ENCODE measurements around the gene TRIM29.

The TRIM29 gene

GRCh38 chr11:120102864-120103122, 35.1 kb downstream of the TRIM29 start:
- ATAC-seq = no peak
- TF ChIP-seq ZFP30 (CRISPR knock-in tag; IDR thresholded peaks at IDR 0.05) (no peak), OSR1 (CRISPR knock-in tag; IDR thresholded peaks at IDR 0.05) (no peak), PPARA (CRISPR knock-in tag; IDR thresholded peaks at IDR 0.05; ENCODE audit: borderline replicate concordance) (no peak), BACH2 (CRISPR knock-in tag; IDR thresholded peaks at IDR 0.05; ENCODE audit: borderline replicate concordance) (no peak)

DNA sequence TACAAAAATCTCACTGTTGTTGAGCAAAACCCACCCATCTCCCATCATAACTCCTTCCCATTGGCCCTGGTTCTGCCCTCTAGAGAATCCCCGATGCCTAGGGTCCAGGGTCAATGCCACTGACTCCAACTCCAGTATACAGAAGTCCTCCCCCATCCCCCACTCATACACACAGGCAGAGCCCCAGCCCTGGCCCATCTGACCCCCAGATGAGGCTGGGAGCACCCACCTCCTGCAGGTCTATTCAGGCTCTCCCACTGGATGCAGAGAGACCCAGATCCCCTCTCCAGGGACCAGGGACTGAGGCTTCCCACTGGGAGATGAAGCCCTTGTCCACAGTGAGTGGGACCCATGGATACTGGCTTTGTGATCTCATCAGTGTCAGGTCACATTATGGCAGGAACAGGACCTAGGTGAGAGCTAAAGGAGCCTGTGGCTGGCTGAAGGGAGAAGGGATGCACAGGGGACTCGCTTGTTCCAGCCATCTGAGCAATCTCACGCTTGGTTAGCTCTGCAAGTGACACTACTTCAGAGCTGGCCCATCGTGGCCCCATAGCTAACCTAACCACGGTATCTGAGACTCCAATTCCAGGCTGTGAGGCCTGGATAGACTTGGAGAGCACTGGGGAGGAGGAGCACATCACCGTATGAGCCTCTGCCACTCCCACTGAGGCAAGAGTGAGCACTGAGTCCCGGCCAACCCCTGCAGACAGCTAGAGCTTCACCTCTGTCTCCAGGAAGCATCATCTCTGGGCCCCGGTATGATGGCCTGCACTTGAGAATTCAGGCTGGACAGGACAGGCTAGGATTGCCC, 35.7 kb downstream of the TRIM29 start:
- ATAC-seq = no peak
- no peak for TF ChIP-seq ZNF565 (CRISPR knock-in tag; conservative IDR thresholded peaks at IDR 0.05; ENCODE audit: low read depth)
- TF ChIP-seq ZNF70 (CRISPR knock-in tag; IDR thresholded peaks at IDR 0.05) = no peak
- TF ChIP-seq ZFP30 (CRISPR knock-in tag; IDR thresholded peaks at IDR 0.05) = no peak
- no peak for TF ChIP-seq TCF4 (CRISPR knock-in tag; IDR thresholded peaks at IDR 0.05; ENCODE audit: borderline replicate concordance)
- no peak for TF ChIP-seq ZC3H10 (CRISPR knock-in tag; IDR thresholded peaks at IDR 0.05)
- no peak for TF ChIP-seq RARB (CRISPR knock-in tag; IDR thresholded peaks at IDR 0.05)
- TF ChIP-seq OSR1 (CRISPR knock-in tag; IDR thresholded peaks at IDR 0.05) = no peak
- no peak for TF ChIP-seq CREB5 (CRISPR knock-in tag; IDR thresholded peaks at IDR 0.05; ENCODE audit: low read depth)
- TF ChIP-seq GLIS3 (CRISPR knock-in tag; IDR thresholded peaks at IDR 0.05) = no peak
- TF ChIP-seq PATZ1 (CRISPR knock-in tag; IDR thresholded peaks at IDR 0.05; ENCODE audit: borderline replicate concordance) = no peak
- no peak for TF ChIP-seq ESRRG (CRISPR knock-in tag; IDR thresholded peaks at IDR 0.05)
- TF ChIP-seq, protein P1, sequence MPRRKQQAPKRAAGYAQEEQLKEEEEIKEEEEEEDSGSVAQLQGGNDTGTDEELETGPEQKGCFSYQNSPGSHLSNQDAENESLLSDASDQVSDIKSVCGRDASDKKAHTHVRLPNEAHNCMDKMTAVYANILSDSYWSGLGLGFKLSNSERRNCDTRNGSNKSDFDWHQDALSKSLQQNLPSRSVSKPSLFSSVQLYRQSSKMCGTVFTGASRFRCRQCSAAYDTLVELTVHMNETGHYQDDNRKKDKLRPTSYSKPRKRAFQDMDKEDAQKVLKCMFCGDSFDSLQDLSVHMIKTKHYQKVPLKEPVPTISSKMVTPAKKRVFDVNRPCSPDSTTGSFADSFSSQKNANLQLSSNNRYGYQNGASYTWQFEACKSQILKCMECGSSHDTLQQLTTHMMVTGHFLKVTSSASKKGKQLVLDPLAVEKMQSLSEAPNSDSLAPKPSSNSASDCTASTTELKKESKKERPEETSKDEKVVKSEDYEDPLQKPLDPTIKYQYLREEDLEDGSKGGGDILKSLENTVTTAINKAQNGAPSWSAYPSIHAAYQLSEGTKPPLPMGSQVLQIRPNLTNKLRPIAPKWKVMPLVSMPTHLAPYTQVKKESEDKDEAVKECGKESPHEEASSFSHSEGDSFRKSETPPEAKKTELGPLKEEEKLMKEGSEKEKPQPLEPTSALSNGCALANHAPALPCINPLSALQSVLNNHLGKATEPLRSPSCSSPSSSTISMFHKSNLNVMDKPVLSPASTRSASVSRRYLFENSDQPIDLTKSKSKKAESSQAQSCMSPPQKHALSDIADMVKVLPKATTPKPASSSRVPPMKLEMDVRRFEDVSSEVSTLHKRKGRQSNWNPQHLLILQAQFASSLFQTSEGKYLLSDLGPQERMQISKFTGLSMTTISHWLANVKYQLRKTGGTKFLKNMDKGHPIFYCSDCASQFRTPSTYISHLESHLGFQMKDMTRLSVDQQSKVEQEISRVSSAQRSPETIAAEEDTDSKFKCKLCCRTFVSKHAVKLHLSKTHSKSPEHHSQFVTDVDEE (CRISPR knock-in tag; IDR thresholded peaks at IDR 0.05) = no peak
- TF ChIP-seq, protein P2, sequence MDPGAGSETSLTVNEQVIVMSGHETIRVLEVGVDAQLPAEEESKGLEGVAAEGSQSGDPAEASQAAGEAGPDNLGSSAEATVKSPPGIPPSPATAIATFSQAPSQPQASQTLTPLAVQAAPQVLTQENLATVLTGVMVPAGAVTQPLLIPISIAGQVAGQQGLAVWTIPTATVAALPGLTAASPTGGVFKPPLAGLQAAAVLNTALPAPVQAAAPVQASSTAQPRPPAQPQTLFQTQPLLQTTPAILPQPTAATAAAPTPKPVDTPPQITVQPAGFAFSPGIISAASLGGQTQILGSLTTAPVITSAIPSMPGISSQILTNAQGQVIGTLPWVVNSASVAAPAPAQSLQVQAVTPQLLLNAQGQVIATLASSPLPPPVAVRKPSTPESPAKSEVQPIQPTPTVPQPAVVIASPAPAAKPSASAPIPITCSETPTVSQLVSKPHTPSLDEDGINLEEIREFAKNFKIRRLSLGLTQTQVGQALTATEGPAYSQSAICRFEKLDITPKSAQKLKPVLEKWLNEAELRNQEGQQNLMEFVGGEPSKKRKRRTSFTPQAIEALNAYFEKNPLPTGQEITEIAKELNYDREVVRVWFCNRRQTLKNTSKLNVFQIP (CRISPR knock-in tag; IDR thresholded peaks at IDR 0.05; ENCODE audit: borderline replicate concordance, low read depth) = no peak
- no peak for TF ChIP-seq BACH2 (CRISPR knock-in tag; IDR thresholded peaks at IDR 0.05; ENCODE audit: borderline replicate concordance)
- no peak for TF ChIP-seq ZNF8 (CRISPR knock-in tag; IDR thresholded peaks at IDR 0.05)
- TF ChIP-seq CSRNP3 (CRISPR knock-in tag; IDR thresholded peaks at IDR 0.05) = no peak
- no peak for TF ChIP-seq ZFP3 (CRISPR knock-in tag; IDR thresholded peaks at IDR 0.05)
- TF ChIP-seq SNAI2 (CRISPR knock-in tag; IDR thresholded peaks at IDR 0.05) = no peak
- no peak for TF ChIP-seq TOX (CRISPR knock-in tag; IDR thresholded peaks at IDR 0.05; ENCODE audit: borderline replicate concordance)
- TF ChIP-seq PPARA (CRISPR knock-in tag; IDR thresholded peaks at IDR 0.05; ENCODE audit: borderline replicate concordance) = no peak

GRCh38 chr11:120098503-120099020, 39.4 kb downstream of the TRIM29 start:
- no peak for TF ChIP-seq ZNF70 (CRISPR knock-in tag; IDR thresholded peaks at IDR 0.05)
- no peak for TF ChIP-seq ZFP3 (CRISPR knock-in tag; IDR thresholded peaks at IDR 0.05)
- TF ChIP-seq ZFP30 (CRISPR knock-in tag; IDR thresholded peaks at IDR 0.05) = no peak
- TF ChIP-seq ESRRG (CRISPR knock-in tag; IDR thresholded peaks at IDR 0.05) = no peak
- no peak for TF ChIP-seq CSDC2 (CRISPR knock-in tag; IDR thresholded peaks at IDR 0.05)
- no peak for TF ChIP-seq ARNTL (CRISPR knock-in tag; IDR thresholded peaks at IDR 0.05; ENCODE audit: borderline replicate concordance, low read depth)
- no peak for TF ChIP-seq ISL1 (CRISPR knock-in tag; IDR thresholded peaks at IDR 0.05)
- TF ChIP-seq BACH2 (CRISPR knock-in tag; IDR thresholded peaks at IDR 0.05; ENCODE audit: borderline replicate concordance) = no peak
- TF ChIP-seq CSRNP3 (CRISPR knock-in tag; IDR thresholded peaks at IDR 0.05) = no peak
- no peak for TF ChIP-seq PPARA (CRISPR knock-in tag; IDR thresholded peaks at IDR 0.05; ENCODE audit: borderline replicate concordance)
- no peak for TF ChIP-seq RARB (CRISPR knock-in tag; IDR thresholded peaks at IDR 0.05)
- TF ChIP-seq TOX (CRISPR knock-in tag; IDR thresholded peaks at IDR 0.05; ENCODE audit: borderline replicate concordance) = no peak
- TF ChIP-seq GLIS3 (CRISPR knock-in tag; IDR thresholded peaks at IDR 0.05) = no peak
- no peak for ATAC-seq

All from SK-N-SH treated with all-trans-retinoic acid at 6 μM for 48 hours (cell line).